ENCODE data around the gene MGAT4A.
"Not testable (repeated sequence)": the region's sequence is repeated elsewhere in the genome, so short reads cannot be mapped to it uniquely, and the experiment has no call there.

The MGAT4A gene

DNA sequence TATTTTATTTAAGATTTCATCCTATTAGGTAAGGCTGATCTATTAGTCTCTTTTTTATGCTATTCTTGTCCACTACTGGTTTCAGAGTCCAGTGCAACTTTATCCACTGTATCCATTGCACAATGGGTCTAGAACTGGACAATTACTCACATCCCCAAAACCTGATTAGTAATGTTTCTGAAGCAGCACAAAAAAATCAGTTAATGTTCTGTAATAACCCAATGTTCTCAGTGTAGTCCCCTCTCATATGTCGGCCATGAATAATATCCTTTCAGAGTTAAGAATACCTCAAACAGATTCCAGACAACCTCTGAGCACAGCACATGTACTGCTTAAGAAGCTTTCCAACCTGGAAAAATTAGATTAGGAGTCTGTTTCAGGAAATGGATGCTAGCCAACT, 29.7 kb downstream of the MGAT4A start:
- DNase-seq, result no peak

DNA sequence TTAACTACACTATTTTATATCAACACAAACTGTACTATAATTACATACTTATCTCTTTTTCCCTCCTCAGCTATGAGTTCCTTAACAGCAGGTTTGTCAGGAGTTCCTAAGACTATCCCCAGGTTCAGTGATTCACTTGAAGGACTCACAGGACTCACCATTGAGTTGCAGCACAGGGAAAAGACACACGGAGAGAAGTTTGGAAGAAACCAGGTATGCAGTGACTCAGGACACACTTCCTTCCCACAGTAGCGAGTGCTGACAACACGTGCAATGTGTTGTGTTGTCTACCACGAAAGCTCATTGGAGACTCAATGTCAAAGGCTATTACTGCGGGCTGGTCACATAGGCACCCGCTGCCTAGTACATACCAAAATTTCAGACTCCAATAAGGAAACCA, 32.0 kb downstream of the MGAT4A start:
- no peak for DNase-seq

DNA sequence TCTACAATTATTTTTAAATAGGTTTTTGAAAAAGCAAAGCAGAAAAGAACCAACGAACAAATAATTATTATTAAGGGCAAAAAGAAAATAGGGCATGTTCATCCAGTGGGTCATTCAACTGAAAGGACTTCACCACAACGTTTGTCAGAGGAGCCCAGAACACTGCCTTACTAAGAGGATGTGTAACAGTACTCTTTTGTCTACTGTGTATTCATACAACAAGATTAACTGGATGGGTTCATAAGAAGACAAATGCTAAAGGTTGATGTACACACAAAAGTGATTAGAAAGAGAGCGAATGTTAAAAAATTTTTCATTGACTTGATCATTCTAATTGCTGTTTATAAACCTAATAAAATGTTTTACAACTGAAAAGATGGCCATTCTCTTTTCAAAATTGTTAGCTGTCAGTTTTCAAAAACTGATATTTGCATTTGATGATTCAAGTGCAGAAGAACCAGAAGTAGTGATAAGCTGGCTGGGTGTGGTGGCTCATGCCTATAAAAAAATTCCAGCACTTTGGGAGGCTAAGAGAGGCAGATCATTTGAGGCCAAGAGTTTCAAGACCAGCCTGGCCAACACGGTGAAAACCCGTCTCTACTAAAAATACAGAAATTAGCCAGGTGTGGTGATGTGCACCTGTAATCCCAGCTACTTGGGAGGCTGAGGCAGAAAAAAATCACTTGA, 33.1 kb downstream of the MGAT4A start:
- no peak for DNase-seq

DNA sequence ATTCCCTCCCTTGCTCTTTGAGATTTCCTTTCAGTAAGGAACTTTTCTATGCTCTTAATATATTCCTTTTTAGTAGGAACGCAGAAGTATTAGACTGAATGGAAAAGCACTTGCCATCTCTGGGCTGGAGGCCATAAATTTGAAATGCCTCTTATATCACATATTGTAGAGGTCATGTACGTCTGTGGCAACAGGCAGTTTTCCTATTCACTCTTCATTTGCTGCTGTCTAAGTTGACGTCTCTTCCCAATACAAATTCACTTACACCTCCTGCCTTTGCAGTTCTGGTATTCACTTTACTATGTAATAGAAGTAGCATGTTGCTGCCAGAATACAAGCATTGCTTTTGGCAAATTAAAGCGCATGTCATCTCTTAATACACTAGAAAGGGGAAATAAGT, 34.7 kb downstream of the MGAT4A start:
- no peak for DNase-seq

DNA sequence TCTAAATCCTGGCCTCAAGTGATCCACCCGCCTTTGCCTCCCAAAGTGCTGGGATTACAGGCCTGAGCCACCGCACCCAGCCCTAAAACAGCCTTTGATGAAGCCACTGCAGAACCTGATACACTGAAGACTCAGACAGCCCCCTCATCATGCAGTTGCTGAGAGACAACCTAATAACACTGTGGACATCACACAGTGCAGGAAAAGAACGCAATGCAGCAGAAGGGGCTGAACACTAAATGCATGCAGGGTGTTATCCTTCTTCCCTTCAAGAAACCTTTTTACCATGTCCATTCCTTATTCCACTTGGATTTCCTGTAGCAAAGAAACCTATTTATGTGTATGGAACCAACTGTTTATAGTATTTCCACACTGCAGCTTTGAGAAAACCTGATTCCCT, 35.7 kb downstream of the MGAT4A start:
- DNase-seq, result no peak

DNA sequence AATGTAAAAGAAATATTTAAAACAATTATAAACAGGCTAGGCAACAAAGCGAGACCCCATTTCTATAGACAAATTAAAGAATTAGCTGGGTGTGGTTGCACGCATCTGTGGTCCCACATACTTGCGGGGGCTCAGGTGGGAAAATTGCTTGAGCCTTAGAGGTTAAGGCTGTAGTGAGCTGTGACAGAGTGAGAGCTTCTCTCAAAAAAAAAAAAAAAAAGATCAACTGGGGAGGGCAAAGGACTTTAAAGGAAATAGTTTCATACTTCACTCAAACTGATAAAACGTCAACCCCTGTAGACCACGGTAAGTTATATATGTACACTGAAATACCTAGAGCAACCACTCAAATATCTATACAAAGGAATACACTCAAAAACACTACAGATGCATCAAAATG, 37.5 kb downstream of the MGAT4A start:
- no peak for DNase-seq

DNA sequence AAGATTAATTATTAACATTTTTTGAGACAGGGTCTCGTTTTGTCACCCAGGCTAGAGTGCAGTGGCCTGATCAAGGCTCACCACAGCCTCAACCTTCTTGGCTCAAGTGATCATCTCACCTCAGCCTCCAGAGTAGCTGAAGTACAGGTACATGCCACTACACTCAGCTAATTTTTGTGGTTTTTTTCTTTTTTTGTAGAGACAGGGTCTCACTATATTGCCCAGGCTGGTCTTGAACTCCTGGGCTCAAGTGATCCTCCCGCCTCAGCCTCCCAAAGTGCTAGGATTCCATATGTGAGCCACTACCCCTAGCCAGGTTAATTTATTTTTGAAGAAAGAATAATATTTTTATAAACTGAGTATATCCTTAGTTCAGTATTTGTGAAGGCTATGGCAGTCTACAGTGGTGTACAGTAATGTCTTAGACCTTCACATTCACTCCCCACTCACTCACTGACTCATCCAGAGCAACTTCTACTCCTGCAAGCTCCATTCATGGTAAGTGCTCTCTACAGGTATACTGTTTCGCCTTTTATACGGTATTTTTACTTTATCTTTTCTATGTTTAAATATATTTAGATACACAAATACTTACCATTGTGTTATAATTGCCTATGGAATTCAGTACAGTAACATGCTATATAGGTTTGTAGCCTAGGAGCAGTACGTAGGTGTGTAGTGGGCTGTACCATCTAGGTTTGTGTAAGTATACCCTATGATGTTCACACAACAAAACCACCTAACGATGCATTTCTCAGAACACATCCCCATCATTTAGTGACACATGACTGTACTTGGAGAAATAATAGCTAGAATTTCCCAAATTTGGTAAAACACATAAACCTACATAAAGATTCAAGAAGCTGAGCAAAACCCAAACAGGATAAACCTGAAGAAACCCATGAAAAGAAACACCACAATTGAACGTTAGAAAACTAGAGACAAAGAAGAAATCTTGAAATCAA, 38.6 kb downstream of the MGAT4A start:
- DNase-seq, result no peak

DNA sequence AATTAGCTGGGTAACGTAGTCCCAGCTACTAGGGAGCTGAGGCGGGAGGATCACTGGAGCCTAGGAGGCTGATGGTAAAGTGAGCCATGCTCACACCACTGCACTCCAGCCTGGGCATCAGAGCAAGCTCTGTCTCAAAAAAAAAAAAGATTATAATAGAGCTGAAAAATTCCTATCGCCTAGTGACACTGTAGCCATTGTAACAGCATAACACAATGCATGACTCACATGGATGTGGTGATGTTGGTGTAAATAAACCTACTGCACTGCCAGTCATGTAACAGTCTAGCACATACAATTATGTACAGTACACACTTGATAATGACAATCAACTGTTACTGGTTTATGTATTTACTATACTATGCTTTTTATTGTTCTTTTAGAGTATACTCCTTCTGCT, 39.6 kb downstream of the MGAT4A start:
- no peak for DNase-seq

DNA sequence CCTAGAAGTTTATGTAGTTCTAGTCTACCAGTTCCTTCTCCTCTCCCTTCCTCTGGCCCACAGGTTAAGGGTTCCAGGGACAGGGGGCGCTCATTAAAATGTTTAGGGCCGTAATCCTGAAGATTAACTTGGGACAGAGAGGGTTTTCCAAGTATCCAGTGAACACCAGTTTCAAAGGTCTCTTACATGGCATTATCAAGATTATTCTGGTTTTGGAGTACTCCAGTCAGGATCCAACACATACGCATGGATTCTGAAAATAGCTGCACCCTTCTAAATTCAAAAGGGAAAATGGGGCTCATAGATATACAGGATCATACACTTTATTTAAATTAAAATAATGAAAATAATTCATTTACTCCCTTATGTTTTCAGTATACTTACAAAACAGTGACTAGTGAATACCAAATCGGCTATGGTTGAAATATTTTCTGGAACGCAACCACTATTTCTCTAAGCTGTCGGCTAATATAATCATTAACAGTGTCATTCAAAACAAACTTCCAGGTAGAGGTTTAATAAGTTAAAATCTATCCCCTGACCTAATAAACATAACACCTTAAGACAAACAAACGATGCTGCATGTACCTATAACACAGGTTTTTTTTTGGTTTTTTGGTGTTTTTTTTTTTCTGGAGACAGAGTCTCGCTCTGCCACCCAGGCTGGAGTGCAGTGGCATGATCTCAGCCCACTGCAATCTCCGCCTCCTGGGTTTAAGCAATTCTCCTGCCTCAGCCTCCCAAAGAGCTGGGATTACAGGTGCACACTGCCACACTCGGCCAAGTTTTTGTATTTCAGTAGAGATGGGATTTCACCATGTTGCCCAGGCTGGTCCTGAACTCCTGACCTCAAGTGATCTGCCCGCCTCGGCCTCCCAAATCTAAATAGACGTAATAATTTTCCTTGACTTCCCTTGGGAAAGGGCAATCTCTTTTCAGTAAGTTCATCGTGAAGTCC, 44.7 kb downstream of the MGAT4A start:
- no peak for DNase-seq

DNA sequence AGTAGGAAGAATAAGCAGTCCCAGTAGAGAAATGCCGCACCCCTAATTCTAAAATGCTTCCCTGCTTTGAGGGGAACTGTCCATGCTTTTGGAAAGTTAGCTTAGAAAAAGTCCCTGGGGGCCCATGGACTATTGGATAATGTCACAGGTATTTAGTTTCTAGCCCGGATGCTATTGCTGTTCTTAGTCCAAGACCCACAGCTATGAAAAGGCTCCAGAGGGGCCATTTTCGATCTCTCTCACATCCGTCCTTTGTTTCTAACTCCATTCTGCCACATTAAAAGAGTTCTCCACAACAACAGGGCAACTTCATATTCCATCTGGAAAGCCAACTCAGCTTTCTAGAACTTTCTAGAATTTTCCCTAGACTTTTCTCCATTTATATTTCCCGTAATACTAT, 47.2 kb downstream of the MGAT4A start:
- DNase-seq, result no peak

DNA sequence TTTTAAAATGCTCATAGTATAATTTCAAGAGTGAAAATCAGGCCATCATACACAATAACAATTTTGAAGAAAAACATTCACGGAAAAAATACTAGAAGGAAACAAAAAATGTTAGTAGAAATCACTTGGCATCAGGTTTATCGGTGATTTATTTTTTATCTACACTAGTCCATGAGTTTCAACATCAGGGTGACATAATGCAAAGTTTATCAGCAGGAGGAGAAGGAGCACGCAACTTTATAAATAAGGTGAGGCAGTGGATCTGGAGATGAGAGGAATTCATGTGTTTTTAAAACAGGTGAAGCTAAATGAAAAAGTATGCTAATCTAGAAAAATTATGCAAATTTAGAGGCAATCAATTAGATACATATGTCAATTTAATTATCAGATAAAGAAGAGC, 54.2 kb downstream of the MGAT4A start:
- no peak for DNase-seq

DNA sequence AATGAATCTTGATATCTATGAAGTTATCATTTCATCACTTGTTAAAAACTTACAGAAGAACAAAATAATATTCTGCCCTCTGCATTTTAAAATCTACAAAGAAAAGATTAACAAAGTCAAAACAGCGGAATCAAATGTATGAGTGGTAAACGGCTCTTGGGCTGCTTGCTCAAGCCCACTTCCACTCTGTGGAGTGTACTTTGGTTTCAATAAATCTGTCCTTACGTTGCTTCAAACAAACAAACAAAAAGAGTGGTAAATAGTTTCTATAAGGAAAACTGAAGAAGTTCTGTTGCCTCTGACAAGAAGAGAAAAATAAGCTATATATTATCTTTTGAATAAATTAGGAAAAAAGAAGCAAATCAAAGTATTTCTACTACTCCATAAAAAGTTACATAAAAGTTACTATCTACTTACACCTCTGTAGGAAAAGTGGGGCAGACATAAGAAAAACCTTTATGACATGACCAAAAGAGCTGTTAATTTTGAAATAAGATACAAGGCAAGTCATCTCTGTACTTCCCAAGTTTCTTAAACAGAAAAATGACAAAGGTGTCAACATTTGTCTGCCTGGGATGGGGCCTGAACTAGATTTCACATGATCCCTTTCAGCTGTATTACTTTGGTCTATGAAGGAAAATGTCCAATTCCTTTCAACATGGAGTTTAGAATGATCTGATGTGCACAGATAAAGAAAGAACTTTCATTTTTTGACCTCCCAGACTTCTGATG, 56.5 kb downstream of the MGAT4A start:
- DNase-seq, result no peak

DNA sequence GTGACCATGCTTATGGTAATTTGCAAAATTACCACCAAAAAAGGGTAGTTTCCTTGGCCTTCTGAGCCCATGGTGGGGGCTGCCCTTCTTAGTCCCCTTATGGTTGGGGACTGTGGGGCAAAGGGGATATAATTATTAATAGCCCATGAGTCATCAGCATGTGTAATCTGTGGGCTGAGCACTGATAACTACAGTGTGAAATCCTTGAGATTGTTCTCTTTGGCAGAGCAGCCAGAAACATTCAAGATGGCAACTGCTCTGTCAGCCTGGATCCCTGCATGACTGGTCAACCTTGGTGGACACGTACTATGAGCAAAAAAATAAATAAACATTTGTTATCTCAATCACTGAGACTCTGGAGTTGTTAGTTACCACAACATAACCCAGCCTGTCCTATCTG, 61.3 kb downstream of the MGAT4A start:
- no peak for DNase-seq

DNA sequence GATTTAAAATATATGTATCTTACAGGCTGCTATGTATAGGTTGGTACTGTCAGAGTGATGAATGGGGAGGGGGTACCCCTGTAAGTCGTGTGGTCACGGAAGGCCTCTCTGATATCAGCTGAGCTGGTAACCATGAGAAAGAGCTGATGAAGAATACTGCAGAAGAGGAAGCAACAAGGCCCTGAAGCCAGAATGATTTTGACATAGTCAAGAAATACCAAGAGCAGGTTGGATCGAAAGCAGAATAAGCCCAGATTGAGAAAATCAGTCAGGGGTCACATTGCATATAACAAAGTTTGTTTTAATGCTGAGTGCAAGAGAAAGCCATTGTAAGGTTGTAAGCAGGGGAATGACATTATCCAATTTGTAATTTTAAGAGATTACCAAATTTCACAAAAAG, 65.3 kb downstream of the MGAT4A start:
- no peak for DNase-seq

DNA sequence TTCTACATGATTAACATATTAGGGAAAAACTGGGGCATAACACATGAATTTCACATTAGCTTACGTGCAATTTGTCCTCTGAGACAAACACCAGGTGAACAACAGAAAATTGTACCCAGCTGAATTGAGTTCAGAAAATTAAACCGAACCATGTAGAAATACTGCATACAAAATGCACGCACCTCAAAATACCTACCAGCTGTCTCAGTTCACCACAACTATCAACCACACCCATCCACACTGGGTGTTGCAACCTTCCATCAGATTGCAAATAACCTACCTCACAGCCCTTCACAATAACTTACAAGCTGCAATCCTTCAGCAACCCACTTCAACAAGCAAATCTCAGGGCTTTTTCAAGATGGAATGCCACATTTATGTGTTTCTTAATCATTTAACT, 66.6 kb downstream of the MGAT4A start:
- DNase-seq, result no peak

DNA sequence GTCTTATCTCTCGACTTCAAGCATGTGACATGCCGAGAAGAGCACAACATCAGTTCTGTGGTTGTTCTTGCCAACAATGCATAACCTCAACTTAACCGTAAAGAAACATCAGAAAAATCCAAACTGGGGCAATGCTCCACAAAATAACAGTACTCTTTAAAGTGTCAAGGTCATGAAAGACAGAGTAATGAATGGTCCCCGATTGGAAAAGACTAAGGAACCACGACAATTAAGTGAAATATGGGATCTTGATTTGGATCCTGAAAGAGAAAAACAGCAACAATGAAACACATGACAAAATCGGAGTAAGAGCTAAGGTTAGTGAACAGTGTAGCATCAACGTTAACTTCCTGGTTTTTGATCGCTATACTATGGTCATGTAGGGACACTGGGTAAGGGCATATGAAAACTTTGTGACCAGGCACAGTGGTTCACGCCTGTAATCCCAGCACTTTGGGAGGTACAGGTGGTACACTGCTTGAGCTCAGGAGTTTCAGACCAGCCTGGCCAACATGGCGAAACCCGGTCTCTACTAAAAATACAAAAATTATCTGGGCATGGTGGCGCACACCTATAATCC, 67.3 kb downstream of the MGAT4A start:
- no peak for DNase-seq

DNA sequence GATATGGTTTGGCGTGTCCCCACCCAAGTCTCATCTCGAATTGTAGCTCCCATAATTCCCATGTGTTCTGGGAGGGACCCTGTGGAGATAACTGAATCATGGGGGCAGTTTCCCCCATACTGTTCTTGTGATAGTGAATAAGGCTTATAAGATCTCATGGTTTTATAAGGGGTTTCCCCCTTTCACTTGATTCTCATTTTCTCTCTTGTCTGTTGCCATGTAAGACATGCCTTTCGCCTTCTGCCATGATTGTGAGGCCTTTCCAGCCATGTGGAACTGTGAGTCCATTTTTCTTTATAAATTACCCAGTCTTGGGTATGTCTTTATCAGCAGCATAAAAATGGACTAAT, 71.5 kb downstream of the MGAT4A start:
- not testable (repeated sequence) for DNase-seq

DNA sequence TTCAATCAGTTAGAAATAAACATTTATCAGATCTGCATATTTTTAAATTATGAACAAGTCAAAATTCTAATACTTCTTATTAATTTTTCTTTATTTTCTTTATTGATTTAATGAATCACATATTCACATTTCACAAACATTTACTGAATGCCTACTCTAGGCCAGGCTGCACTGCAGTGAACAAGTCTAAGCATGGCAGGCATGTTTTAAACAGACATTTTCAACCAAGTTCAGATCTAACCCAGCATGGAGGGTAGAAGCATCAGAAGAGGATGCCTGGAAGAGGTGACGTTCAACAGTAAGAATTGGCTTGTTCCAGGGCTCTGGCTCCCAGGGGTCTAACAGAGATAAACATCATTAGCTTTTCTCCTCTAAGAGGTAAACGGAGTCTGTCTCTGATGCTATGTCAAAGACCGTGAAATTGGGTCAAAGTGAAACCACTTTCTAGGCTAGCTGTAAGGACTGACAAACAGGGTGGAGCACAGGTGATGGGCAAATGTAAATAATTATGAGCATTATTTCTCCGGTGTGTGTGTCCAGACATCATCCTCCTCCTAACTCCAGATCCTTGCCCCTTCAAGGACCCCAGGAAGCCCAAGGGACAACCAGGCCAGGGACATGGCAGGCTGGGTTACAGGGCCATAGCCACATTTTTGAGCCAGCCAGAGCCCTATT, 72.0 kb downstream of the MGAT4A start:
- no peak for DNase-seq

DNA sequence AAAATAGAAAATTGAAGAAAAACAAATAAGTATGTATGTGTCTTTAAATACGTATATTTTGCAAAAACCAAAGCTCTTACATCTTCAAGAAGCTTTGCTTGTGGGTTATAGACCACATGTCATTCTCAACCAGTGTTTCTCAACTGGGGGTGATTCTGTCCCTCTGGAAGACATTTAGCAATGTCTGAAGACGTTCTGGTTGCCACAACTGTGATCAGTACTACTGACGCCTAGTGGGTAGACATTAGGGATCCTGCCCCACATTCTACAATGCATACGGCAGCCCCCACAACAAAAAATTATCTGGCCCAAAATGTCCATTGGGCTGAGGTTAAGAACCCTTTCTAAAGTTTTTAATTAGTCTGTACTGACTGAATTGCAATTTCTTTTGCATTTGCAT, 74.1 kb downstream of the MGAT4A start:
- DNase-seq, result no peak

DNA sequence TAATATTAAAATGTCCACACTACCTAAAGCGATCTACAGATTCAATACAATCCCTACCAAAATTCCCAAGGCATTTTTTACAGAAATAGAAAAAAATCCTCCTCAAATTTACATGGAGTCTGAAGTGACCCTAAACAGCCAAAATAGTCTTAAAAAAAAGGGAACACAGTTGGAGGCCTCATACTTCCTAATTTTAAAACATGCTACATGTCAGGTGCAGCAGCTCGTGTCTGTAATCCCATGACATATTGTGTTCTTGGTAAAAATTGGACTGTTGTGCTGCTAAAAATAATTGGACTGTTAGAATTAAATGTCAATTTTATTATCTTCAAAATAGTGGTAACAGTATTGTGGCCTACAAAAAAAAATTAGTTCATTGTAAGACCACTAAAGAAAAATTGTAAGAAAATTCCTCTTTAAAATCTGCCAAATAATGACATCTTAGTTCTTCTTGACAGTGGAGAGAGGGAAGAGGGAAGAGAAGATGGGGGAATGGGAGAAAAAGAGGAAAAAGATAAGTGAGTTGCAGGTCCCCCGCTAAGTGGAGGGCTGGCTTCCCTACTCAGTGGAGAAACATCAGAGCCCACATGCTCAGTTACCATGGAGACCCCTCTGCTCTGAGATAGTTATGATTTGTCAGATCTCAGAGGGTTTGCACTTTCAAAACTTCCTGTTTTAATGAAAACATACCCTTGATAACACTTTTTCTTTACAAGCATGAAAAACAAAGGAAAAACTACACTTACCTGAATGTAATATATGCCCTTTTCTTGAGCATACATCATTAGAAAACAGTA, 76.0 kb downstream of the MGAT4A start:
- no peak for DNase-seq

DNA sequence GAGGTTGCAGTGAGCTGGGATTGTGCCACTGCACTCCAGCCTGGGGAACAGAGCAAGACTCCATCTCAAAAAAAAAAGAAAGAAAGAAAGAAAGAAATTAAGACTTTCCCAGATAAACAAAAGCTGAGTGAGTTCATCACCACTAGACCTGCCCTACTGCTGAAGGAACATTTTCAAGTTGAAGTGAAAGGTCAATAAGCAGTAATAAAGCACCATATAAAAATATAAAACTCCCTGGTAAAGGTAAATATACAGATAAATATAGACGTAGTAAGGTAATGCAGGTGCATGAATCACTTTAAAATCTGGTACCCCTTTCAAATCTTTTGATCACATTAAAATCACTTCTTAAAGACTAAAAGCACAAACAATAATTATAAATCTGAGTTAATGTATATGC, 79.9 kb downstream of the MGAT4A start:
- no peak for DNase-seq
